HG03354 (cell line): ENCODE data around the gene ATP10B.

Source experiments
- ATAC-seq: cut with Tn5 transposase; IDR thresholded peaks from one replicate; pipeline ENCODE4 v1.9.1; 2021; ENCODE audit warnings: mild to moderate bottlenecking; ENCODE audit not compliant: unreplicated experiment, poor library complexity, severe bottlenecking

The ATP10B gene

GRCh38 chr5:160701403-160701802, 150.6 kb downstream of the ATP10B start:
- no peak for ATAC-seq

- no peak for ATAC-seq
These were observed 152.7 kb downstream of the ATP10B start for GRCh38 chr5:160699301-160699700.

- no peak for ATAC-seq
These were observed 154.7 kb downstream of the ATP10B start for GRCh38 chr5:160697281-160697680.

- ATAC-seq = no peak
These were observed 157.1 kb downstream of the ATP10B start for GRCh38 chr5:160694896-160695295.

GRCh38 chr5:160693831-160694465, 158.1 kb downstream of the ATP10B start:
- no peak for ATAC-seq

- no peak for ATAC-seq
These were observed 159.7 kb downstream of the ATP10B start for GRCh38 chr5:160692271-160692670.

GRCh38 chr5:160685695-160686094, 166.3 kb downstream of the ATP10B start:
- ATAC-seq = peak; percentile 96

GRCh38 chr5:160685219-160685618, 166.8 kb downstream of the ATP10B start:
- ATAC-seq = no peak

GRCh38 chr5:160679567-160680309, 172.3 kb downstream of the ATP10B start:
- ATAC-seq = no peak

- peak; percentile 58 for ATAC-seq
These were observed 176.0 kb downstream of the ATP10B start for GRCh38 chr5:160675988-160676387.

- ATAC-seq = no peak
These were observed 177.1 kb downstream of the ATP10B start for GRCh38 chr5:160674901-160675300.

- no peak for ATAC-seq
These were observed 179.5 kb downstream of the ATP10B start for GRCh38 chr5:160672521-160672920.

GRCh38 chr5:160668356-160668755, 183.7 kb downstream of the ATP10B start:
- ATAC-seq = no peak

- ATAC-seq = no peak
These were observed 184.9 kb downstream of the ATP10B start for GRCh38 chr5:160667160-160667559.

GRCh38 chr5:160665460-160665859, 186.6 kb downstream of the ATP10B start:
- peak; percentile 65 for ATAC-seq

- ATAC-seq = no peak
These were observed 191.9 kb downstream of the ATP10B start for GRCh38 chr5:160660132-160660531.

- ATAC-seq = no peak
These were observed 194.2 kb downstream of the ATP10B start for GRCh38 chr5:160657622-160658458.

- no peak for ATAC-seq
These were observed 194.9 kb downstream of the ATP10B start for GRCh38 chr5:160657068-160657507.

- ATAC-seq = no peak
These were observed 196.3 kb downstream of the ATP10B start for GRCh38 chr5:160655717-160656116.
